ENCODE results near the gene C16orf92. TPM values are rescaled to one million over a fixed set of nuclear protein-coding genes. Genes with fewer than 3 reads are reported as not detected.

The C16orf92 gene
- total and polyA plus RNA-seq, 2 experiments from 2014 or later, result 0.34 TPM; not detected in 1

- Histone ChIP-seq H3K4me1 (ENCODE audit: insufficient read depth) (peaks cover 11% of the 10 kb centered on the region), H3K9me2 (ENCODE audit: insufficient read depth) (no peaks in the 10 kb centered on the region), H3K36me3 (ENCODE audit: insufficient read depth) (peaks cover 16% of the 10 kb centered on the region), H3K4me3 (peak within 1 kb of the TSS; percentile 97), H3K27me3 (ENCODE audit: insufficient read depth) (no peaks in the 10 kb centered on the region), H2AFZ (peak within 1 kb of the TSS; percentile 84; the same call in 1 of the 2 replicates), H3K27ac (ENCODE audit: low read depth) (peak within 1 kb of the TSS; percentile 96), H3K79me2 (replicated peaks; ENCODE audit: insufficient read depth) (peaks cover 36% of the 10 kb centered on the region), H3K4me2 (peak within 1 kb of the TSS; percentile 99), H4K20me1 (replicated peaks; ENCODE audit: insufficient read depth) (peaks cover 23% of the 10 kb centered on the region; the same call in 1 of the 2 replicates), H3F3A (replicated peaks; ENCODE audit: low read depth) (peaks cover 47% of the 10 kb centered on the region)
- H3K4me3 Mint-ChIP-seq, result peak within 1 kb of the TSS; percentile 96
- peak; percentile 82 for ATAC-seq
- H3K4me1 Mint-ChIP-seq, result peaks cover 25% of the 10 kb centered on the region
- peak; percentile 98 for DNase-seq (ENCODE audit: low spot score)
- H3K27me3 Mint-ChIP-seq (ENCODE audit: insufficient read depth, low read depth, poor library complexity), result peaks cover 27% of the 10 kb centered on the region
- TF ChIP-seq POLR2AphosphoS5 (IDR thresholded peaks at IDR 0.05; ENCODE audit: low read depth) (peak; percentile 92), REST (IDR thresholded peaks at IDR 0.05; ENCODE audit: unreplicated experiment) (peak; percentile 31), ZNF331 (CRISPR knock-in tag; IDR thresholded peaks at IDR 0.05; ENCODE audit: low read depth) (no peak), JUNB (IDR thresholded peaks at IDR 0.05; ENCODE audit: unreplicated experiment) (no peak), ETS1 (IDR thresholded peaks at IDR 0.05) (0 out of 2 replicates have a peak, but pooled peaks have one; percentile 29), CREB1 (CRISPR knock-in tag; IDR thresholded peaks at IDR 0.05; ENCODE audit: low read depth) (peak; percentile 63; the same call in 1 of the 2 replicates), NANOG (IDR thresholded peaks at IDR 0.05; ENCODE audit: borderline replicate concordance) (no peak), STAT1 (IDR thresholded peaks at IDR 0.05; ENCODE audit: unreplicated experiment) (no peak), ZNF114 (CRISPR knock-in tag; IDR thresholded peaks at IDR 0.05) (no peak)
- H3K36me3 Mint-ChIP-seq (ENCODE audit: low read depth), result peaks cover 42% of the 10 kb centered on the region
- H3K27ac Mint-ChIP-seq, result peak within 1 kb of the TSS; percentile 99
- H3K9me3 Mint-ChIP-seq, result no peaks in the 10 kb centered on the region; the same call in 2 of the 3 replicates
Measured at GRCh38 chr16:30065102-30065942, 42.3 kb downstream of the C16orf92 start, which contains the start of gene ALDOA. ALDOA (plus strand) TSS chr16:30065760; CDS start chr16:30066898, 1,138 bp downstream.
